ENCODE results near the gene ZNF175.
"Not testable (repeated sequence)": the region's sequence is repeated elsewhere in the genome, so short reads cannot be mapped to it uniquely, and the experiment has no call there.

ZNF175 gene

DNA sequence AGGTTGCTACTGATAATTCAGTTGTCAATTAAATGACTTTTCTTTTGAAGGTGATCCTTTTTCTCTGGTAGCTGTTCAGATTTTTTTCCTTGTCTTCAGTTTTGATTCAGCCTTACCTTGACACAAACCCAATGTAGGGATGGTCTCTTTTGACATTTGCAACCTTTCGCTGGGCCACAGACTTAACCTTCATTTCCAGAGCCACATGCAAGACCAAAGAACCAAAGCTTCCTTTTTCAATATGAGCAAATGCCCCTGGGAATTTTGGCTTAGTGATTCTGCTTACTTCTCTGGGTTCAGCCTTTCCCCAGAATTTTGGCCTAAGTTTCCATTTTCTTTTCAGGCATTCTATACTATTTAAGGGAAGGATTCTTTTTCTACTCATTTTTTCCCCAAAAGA, 39.5 kb downstream of the ZNF175 start:
- Mint-ChIP-seq H3K9me3 (peaks cover 13% of the 10 kb centered on the region), H3K27me3 (peaks cover 8% of the 10 kb centered on the region), H3K36me3 (no peaks in the 10 kb centered on the region), H3K27ac (no peak overlapping the region), H3K4me1 (peaks cover 8% of the 10 kb centered on the region), H3K4me3 (no peak overlapping the region)
- DNase-seq: no peak
- CTCF ChIA-PET: no interaction called here

GRCh38 chr19:51614789-51615188, 43.7 kb downstream of the ZNF175 start:
- no peak overlapping the region for H3K4me3 Mint-ChIP-seq
- no peaks in the 10 kb centered on the region for H3K27me3 Mint-ChIP-seq
- H3K9me3 Mint-ChIP-seq: peaks cover 9% of the 10 kb centered on the region
- CTCF ChIA-PET: interaction anchor here (0.7 to 1.6 kb wide), 4 partner anchors 9 to 163 kb away, joined by 3 to 7 read pairs (median 4); no protein-coding TSS in a partner anchor
- H3K27ac Mint-ChIP-seq: no peak overlapping the region
- H3K4me1 Mint-ChIP-seq: no peaks in the 10 kb centered on the region
- no peak for DNase-seq
- H3K36me3 Mint-ChIP-seq: no peaks in the 10 kb centered on the region

GRCh38 chr19:51615991-51616390, 44.9 kb downstream of the ZNF175 start:
- H3K9me3 Mint-ChIP-seq: peaks cover 9% of the 10 kb centered on the region
- CTCF ChIA-PET: no interaction called here
- no peak for DNase-seq
- H3K4me3 Mint-ChIP-seq: no peak overlapping the region
- no peaks in the 10 kb centered on the region for H3K4me1 Mint-ChIP-seq
- H3K27me3 Mint-ChIP-seq: no peaks in the 10 kb centered on the region
- no peak overlapping the region for H3K27ac Mint-ChIP-seq
- no peaks in the 10 kb centered on the region for H3K36me3 Mint-ChIP-seq

- no peaks in the 10 kb centered on the region for H3K27me3 Mint-ChIP-seq
- no peak overlapping the region for H3K27ac Mint-ChIP-seq
- no peaks in the 10 kb centered on the region for H3K36me3 Mint-ChIP-seq
- no peaks in the 10 kb centered on the region for H3K9me3 Mint-ChIP-seq
- DNase-seq: no peak
- CTCF ChIA-PET: interaction anchor here (1.8 kb wide), 1 partner anchor 15 kb away, joined by 4 read pairs; no protein-coding TSS in a partner anchor
- H3K4me1 Mint-ChIP-seq: no peaks in the 10 kb centered on the region
- no peak overlapping the region for H3K4me3 Mint-ChIP-seq
Observed at GRCh38 chr19:51621178-51621577, 50.1 kb downstream of the ZNF175 start.

- H3K9me3 Mint-ChIP-seq: no peaks in the 10 kb centered on the region
- H3K4me3 Mint-ChIP-seq: no peak overlapping the region
- no peak overlapping the region for H3K27ac Mint-ChIP-seq
- no peaks in the 10 kb centered on the region for H3K36me3 Mint-ChIP-seq
- H3K27me3 Mint-ChIP-seq: peaks cover 14% of the 10 kb centered on the region
- DNase-seq: no peak
- CTCF ChIA-PET: no interaction called here
- no peaks in the 10 kb centered on the region for H3K4me1 Mint-ChIP-seq
Observed at GRCh38 chr19:51626675-51627074, 55.6 kb downstream of the ZNF175 start.

GRCh38 chr19:51627491-51628138, 56.5 kb downstream of the ZNF175 start:
- CTCF ChIA-PET: no interaction called here
- Mint-ChIP-seq H3K9me3 (no peaks in the 10 kb centered on the region), H3K4me1 (no peaks in the 10 kb centered on the region), H3K27ac (no peak overlapping the region), H3K36me3 (no peaks in the 10 kb centered on the region), H3K27me3 (peaks cover 14% of the 10 kb centered on the region), H3K4me3 (no peak overlapping the region)
- no peak for DNase-seq

GRCh38 chr19:51628153-51628939, 57.3 kb downstream of the ZNF175 start:
- no peak for DNase-seq
- Mint-ChIP-seq H3K27ac (peak overlapping the region; percentile 33), H3K9me3 (no peaks in the 10 kb centered on the region), H3K4me1 (no peaks in the 10 kb centered on the region), H3K27me3 (peaks cover 14% of the 10 kb centered on the region), H3K4me3 (no peak overlapping the region), H3K36me3 (no peaks in the 10 kb centered on the region)
- CTCF ChIA-PET: no interaction called here

DNA sequence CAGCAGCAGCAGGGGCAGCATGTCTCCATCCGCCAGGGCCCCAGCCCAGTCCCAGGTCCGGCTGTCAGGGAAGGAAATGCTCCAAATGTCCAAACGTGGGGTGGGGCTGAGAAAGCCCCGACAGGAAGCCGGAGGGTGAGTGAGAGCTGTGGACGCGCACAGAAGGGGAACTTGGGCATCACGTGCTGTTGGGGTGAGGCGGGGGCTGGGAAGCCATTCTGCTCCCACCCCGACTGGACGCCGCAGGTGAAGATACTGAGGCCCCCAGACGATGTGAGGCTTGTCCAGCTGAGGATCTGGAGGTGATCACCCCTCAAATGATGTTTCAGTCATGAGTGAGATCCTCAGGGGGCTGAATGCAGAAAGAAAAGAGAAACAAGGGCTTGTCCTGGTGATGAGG, 59.2 kb downstream of the ZNF175 start, which contains the start of gene SIGLEC5:
Gene SIGLEC5 (minus strand): TSS at position 87 of the 400 bp plus-strand sequence. CDS start 66 bp downstream, at position 21.
- H3K9me3 Mint-ChIP-seq, DNase-seq, H3K4me1 Mint-ChIP-seq, H3K27ac Mint-ChIP-seq, H3K4me3 Mint-ChIP-seq, H3K36me3 Mint-ChIP-seq: not testable (repeated sequence)
- CTCF ChIA-PET: interaction anchor here (1.3 kb wide), 1 partner anchor 27 kb away, joined by 4 read pairs; no protein-coding TSS in a partner anchor
- peaks cover 14% of the 10 kb centered on the region for H3K27me3 Mint-ChIP-seq

DNA sequence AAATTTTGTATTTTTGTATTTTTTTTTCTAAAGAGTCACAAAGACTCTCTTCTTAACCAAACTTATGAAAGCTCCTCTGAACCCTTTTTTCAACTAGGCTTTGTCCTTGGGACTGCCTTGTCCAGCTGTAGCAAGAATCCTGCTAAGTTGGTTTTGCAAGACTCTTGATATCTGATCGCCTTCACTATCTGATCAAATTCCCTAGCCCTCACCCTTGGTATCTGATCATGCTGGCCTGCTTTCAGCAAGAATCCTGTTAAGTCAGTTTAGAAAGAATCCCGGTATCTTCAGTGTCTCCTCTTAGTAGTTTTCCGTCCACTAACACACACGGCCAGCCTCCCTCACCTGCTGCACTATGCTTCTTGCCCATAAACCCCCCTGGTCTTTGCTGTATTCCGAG, 61.0 kb downstream of the ZNF175 start:
- Mint-ChIP-seq H3K36me3 (no peaks in the 10 kb centered on the region), H3K4me1 (no peaks in the 10 kb centered on the region), H3K9me3 (no peaks in the 10 kb centered on the region), H3K27ac (no peak overlapping the region), H3K27me3 (peaks cover 20% of the 10 kb centered on the region), H3K4me3 (no peak overlapping the region)
- DNase-seq: no peak
- CTCF ChIA-PET: interaction anchor here (0.7 kb wide), 1 partner anchor 330 kb away, joined by 4 read pairs; no protein-coding TSS in a partner anchor

GRCh38 chr19:51637362-51637978, 66.4 kb downstream of the ZNF175 start:
- Mint-ChIP-seq H3K27me3 (peaks cover 10% of the 10 kb centered on the region), H3K4me3 (no peak overlapping the region), H3K27ac (no peak overlapping the region), H3K4me1 (no peaks in the 10 kb centered on the region), H3K9me3 (no peaks in the 10 kb centered on the region), H3K36me3 (no peaks in the 10 kb centered on the region)
- CTCF ChIA-PET: interaction anchor here (0.6 to 2.1 kb wide), 5 partner anchors 17 to 813 kb away, joined by 3 to 7 read pairs (median 3); no protein-coding TSS in a partner anchor
- no peak for DNase-seq

GRCh38 chr19:51639916-51640315, 68.8 kb downstream of the ZNF175 start:
- no peaks in the 10 kb centered on the region for H3K9me3 Mint-ChIP-seq
- no peak for DNase-seq
- H3K4me1 Mint-ChIP-seq: no peaks in the 10 kb centered on the region
- H3K4me3 Mint-ChIP-seq: no peak overlapping the region
- no peak overlapping the region for H3K27ac Mint-ChIP-seq
- CTCF ChIA-PET: interaction anchor here (1.0 to 1.3 kb wide), 2 partner anchors 17 to 167 kb away, joined by 3 to 4 read pairs; no protein-coding TSS in a partner anchor
- peaks cover 18% of the 10 kb centered on the region for H3K27me3 Mint-ChIP-seq
- no peaks in the 10 kb centered on the region for H3K36me3 Mint-ChIP-seq

DNA sequence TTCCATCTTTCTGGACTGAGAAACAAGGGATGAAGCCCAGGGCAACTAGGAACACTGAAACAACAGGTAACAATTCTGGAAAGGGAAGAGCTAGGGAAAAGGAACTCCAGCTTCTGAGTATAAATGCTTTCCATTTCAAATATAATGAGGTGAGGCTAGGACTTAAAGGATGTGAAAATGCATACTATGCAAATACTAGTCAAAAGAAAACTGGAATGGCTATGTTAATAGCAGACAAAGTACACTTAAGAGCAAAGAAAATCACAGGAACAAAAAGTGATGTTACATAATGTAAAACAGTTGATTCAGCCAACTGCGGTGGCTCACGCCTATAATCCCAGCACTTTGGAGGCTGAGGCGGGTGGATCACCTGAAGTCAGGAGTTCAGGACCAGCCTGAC, 69.3 kb downstream of the ZNF175 start:
- H3K36me3 Mint-ChIP-seq: no peaks in the 10 kb centered on the region
- no peak overlapping the region for H3K27ac Mint-ChIP-seq
- no peaks in the 10 kb centered on the region for H3K9me3 Mint-ChIP-seq
- peaks cover 23% of the 10 kb centered on the region for H3K27me3 Mint-ChIP-seq
- H3K4me1 Mint-ChIP-seq: no peaks in the 10 kb centered on the region
- DNase-seq: no peak
- CTCF ChIA-PET: interaction anchor here (1.0 to 1.3 kb wide), 2 partner anchors 17 to 168 kb away, joined by 3 to 4 read pairs; no protein-coding TSS in a partner anchor
- H3K4me3 Mint-ChIP-seq: no peak overlapping the region

GRCh38 chr19:51641648-51642047, 70.6 kb downstream of the ZNF175 start:
- Mint-ChIP-seq H3K27me3 (peaks cover 19% of the 10 kb centered on the region), H3K27ac (no peak overlapping the region), H3K4me3 (no peak overlapping the region), H3K4me1 (no peaks in the 10 kb centered on the region), H3K9me3 (no peaks in the 10 kb centered on the region), H3K36me3 (no peaks in the 10 kb centered on the region)
- CTCF ChIA-PET: no interaction called here
- no peak for DNase-seq
